ENCODE data around the gene KASH5.
A peak's percentile ranks its signal among the peaks of the same experiment; 100 is the strongest.

KASH5 gene

DNA sequence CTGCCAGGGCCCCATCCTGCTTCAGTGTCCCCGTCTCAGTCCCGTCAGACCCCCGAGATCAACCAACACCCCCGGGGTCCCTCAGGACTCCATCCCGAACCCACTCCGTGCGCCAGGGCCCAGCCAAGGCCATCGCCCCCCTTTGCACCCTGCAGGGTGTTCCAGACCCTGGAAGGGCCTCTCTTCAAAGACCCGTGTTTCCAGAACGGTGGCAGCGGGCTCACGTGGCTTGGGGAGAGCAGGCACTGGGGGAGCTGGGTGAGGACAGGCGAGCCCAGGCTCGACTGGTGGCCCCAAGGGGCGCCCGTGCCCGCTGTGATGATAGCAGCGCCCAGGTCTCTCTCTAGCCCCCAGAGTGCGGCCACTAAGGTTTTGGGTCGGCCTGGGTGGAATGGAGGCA lies 1.4 kb downstream of the KASH5 start:
- TF ChIP-seq, protein P1, sequence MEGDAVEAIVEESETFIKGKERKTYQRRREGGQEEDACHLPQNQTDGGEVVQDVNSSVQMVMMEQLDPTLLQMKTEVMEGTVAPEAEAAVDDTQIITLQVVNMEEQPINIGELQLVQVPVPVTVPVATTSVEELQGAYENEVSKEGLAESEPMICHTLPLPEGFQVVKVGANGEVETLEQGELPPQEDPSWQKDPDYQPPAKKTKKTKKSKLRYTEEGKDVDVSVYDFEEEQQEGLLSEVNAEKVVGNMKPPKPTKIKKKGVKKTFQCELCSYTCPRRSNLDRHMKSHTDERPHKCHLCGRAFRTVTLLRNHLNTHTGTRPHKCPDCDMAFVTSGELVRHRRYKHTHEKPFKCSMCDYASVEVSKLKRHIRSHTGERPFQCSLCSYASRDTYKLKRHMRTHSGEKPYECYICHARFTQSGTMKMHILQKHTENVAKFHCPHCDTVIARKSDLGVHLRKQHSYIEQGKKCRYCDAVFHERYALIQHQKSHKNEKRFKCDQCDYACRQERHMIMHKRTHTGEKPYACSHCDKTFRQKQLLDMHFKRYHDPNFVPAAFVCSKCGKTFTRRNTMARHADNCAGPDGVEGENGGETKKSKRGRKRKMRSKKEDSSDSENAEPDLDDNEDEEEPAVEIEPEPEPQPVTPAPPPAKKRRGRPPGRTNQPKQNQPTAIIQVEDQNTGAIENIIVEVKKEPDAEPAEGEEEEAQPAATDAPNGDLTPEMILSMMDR (IDR thresholded peaks at IDR 0.05; ENCODE audit: low read depth, low read length, missing control alignments), result no peak
- DNase-seq (ENCODE audit: extremely low read depth, low read depth), result no peak
- H3K4me3 ChIP-seq (replicated peaks; ENCODE audit: low read depth, low read length), result no peak overlapping the region

DNA sequence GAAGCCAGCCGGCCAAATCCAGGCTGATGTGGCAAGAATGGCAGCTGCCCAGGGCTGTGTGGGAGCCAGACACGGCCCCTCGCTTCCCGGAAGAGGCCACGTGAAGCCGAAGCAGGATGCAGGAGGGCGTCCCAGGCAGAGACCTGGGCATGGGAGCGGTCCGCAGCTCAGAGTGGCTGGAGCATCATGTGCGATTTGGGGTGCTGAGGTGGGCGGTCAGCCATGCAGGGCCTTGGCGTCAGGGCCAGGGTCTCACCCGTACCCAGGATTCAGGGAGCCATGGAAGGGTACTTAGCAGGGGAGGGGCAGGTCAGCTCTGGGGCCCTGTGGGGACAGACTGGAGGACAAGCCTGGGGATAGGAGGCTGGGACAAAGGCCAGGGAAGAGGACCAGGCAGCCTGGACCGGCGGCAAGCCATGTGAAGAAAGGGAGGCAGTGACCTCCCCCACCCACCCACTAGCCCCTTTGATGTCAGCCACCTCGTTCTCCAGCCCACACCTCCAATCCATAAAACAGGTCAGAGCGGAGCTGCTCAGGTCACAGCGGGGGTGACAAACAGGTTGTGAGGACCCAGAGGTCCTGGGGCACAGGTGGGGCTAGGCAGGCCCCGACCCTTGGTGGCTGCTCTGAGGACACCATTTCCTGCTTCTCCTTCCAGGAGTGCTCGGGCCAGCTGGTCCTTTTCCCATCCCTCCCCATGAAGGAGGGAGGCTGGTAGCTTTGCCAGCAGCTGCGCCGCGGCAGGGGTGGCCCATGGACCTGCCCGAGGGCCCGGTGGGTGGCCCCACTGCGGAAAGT lies 2.3 kb downstream of the KASH5 start:
- TF ChIP-seq, protein P1 (IDR thresholded peaks at IDR 0.05; ENCODE audit: low read depth, low read length, missing control alignments), result no peak
- no peak overlapping the region for H3K4me3 ChIP-seq (replicated peaks; ENCODE audit: low read depth, low read length)
- DNase-seq (ENCODE audit: extremely low read depth, low read depth), result no peak

- TF ChIP-seq, protein P1 (IDR thresholded peaks at IDR 0.05; ENCODE audit: low read depth, low read length, missing control alignments), result no peak
- no peak overlapping the region for H3K4me3 ChIP-seq (replicated peaks; ENCODE audit: low read depth, low read length)
- DNase-seq (ENCODE audit: extremely low read depth, low read depth), result no peak
These were observed 2.9 kb downstream of the KASH5 start for GRCh38 chr19:49390929-49391359.

- DNase-seq (ENCODE audit: extremely low read depth, low read depth), result peak; percentile 26
- H3K4me3 ChIP-seq (replicated peaks; ENCODE audit: low read depth, low read length), result no peak overlapping the region
- TF ChIP-seq, protein P1 (IDR thresholded peaks at IDR 0.05; ENCODE audit: low read depth, low read length, missing control alignments), result peak; percentile 81
These were observed 3.7 kb downstream of the KASH5 start for GRCh38 chr19:49391581-49392399.

DNA sequence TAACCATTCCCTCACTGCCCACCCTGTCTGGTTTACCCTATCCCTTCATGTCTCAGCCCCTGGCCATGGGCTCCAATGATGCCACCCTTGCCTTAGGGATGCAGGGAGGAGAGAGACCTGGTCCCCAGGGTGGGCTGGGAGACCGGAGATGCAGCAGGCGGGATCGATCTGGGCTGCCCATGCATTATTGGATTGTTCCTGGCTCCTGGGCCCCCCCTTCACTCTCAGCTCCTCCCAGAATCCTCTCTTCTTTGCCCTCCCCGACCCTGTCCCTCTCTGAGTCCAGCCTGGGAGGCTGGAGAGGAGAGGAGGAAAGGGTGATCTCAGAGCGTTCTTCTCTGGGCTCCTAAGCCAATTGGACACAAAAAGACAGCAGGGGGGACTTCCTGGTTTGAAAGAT lies 5.8 kb downstream of the KASH5 start:
- H3K4me3 ChIP-seq (replicated peaks; ENCODE audit: low read depth, low read length), result no peak overlapping the region
- TF ChIP-seq, protein P1 (IDR thresholded peaks at IDR 0.05; ENCODE audit: low read depth, low read length, missing control alignments), result no peak
- no peak for DNase-seq (ENCODE audit: extremely low read depth, low read depth)

DNA sequence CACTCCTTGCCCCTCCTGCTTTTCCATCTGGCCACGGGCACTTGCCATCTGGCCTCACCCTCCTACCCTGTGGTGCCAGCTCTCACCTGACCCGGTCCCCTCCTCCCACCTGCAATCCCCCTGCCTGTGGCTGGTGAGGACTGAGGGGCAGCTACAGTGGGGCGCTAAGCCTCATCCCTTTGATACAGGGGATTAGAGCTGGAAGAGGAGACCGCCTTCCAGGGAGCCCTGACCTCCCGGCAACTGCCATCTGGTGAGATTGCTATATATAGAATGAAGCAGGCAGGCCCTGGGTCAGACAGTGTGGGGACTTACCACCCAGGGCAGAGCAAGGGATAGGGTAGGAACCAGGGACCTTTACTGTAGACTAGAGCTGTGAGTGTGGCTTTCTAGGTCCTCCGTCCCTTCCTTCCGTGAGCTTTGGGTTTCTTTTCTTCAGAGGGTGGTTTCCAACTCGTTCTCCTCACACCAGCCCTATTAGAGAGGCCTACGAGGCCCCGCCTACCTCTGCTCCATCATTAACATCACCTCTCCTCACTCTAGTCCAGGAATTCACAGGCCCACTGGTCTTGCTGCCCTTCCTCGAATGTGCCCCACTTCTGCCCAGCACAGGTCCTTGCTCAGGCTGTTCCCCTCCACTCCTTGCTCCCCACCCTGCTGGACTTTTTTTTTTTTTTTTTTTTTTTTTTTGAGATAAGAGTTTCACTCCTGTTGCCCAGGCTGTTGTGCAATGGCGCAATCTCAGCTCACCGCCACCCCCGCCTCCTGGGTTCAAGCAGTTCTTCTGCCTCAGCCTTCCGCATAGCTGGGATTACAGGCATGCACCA lies 7.7 kb downstream of the KASH5 start:
- no peak for DNase-seq (ENCODE audit: extremely low read depth, low read depth)
- H3K4me3 ChIP-seq (replicated peaks; ENCODE audit: low read depth, low read length), result no peak overlapping the region
- TF ChIP-seq, protein P1 (IDR thresholded peaks at IDR 0.05; ENCODE audit: low read depth, low read length, missing control alignments), result no peak
